Islet precursor cell (in vitro differentiated cells): ENCODE measurements around the gene RCSD1.

ENCODE experiments used
- DNase-seq: peaks from one replicate; pipeline ENCODE4 v3.0.0-alpha.2; 2018

RCSD1 gene

GRCh38 chr1:167644551-167644950 is 14.5 kb downstream of the RCSD1 start:
- no peak for DNase-seq

DNA sequence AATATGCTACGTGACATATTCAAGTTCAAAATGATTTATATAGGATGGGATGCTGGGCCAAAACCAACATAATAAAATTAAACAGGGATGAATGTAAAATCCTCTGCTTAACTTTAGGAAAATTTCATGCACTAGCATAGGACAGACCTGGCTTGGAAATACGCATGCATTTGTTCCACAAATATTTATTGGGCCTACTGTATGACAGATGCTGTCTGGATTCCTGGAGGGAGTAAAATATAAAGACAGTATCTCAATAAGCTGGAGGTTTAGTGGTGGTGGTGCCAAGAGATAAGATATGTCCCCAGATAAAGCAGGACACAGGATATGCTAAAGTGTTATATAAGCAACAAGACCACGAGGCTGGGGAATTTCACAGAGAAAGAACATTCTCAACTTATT is 15.1 kb downstream of the RCSD1 start:
- no peak for DNase-seq

DNA sequence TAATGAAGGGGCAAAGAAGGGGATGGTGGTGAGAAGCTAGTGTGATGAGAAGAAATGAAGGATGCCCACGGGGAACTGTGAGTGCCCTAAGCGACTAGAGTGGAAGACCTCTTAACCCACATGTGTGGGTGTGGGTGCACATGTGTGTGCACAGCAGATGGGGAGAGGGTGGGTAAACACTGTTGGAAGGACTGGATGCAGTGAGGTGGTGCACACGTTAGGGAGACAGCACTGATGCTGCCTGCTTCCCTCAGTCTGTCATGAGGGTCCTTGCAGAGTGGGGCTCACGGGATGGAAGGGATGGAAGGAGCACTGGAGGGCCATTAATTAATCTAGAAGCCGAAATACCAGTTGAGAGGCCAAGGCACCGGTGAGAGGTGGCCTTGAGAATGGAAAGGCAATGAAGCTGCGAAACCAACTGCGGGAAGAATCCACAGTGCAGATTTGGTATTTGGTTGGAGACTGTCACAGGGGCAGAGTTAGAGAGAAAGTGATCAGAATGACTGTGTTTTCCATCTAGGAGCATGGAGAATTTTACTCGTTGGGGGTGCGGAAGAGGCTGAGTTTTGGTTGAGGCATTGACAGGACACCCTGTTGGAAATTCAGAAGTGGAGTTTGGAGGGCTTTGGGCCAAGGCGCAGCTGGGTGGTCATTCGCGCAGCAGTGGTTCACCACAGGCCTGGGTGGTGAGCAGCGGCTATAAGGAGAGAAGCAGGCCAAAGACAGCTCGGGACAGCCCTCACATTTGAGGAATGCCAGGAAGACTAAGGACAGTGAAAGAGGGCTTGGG is 15.8 kb downstream of the RCSD1 start:
- DNase-seq, result no peak

DNA sequence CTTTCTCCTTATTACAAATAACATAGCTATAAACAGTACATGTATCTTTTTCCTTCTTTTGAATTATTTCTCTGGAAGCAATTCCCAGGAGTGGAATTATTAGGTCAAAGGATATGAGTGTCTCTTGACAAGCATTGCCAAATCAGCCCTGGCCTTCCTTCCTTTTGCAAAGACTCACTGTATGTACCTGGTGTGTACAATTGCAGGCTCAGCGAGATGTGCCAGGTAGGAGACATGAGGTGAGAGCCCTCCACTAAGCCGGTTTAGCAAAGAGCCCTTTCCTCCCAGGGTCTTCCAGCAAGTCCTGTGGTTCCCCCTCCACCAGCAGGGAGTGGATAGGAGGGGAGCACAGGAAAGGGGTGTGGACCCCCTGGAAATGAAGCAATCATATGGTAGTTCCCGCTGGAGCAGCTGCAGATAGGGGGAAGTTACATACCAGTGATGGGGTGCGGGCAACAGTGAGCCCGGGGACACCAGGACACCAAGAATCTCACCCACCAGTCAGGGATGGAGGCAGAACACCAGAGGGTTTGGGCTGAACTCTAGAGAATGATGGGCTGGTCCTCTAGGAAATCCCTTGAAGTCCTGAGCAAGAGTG is 18.3 kb downstream of the RCSD1 start:
- DNase-seq, result no peak

DNA sequence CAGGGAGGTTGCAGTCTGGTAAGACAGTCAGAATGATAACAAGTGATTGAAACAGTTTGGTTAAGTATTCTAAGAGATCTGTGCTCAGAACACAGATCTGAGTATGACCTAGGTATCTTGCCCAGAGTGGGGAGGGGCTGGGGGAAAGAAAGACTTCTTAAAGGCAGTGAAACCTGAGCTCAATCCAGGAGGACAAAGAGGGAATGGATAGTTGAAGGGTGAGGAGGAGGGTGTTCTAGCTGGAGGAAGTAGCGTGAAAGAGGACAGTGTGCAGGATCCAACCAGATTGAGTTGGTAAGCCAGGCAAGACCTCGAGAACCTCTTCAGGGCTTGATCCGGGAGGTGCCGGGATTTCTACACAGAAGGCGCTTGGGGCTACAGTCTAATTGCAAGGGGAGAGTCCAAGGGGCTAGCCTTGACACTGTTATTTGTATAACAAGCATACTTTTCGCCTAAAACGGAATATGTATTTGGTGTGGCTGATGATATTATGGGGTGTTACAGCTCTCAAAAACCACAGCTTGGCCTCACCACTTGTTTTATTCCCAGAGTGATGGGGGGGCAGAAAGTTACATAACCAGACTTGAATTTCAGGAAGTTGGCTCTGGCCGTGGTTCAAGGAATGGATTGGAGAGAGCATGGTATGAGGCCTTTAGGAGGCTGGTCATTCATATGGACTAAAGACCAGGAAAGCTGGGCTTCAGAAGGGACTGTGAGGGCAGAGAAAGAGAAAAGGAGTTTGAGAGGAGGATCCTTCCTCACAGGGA is 19.1 kb downstream of the RCSD1 start:
- DNase-seq, result no peak

- no peak for DNase-seq
Measured at GRCh38 chr1:167650269-167651160, 20.5 kb downstream of the RCSD1 start.

DNA sequence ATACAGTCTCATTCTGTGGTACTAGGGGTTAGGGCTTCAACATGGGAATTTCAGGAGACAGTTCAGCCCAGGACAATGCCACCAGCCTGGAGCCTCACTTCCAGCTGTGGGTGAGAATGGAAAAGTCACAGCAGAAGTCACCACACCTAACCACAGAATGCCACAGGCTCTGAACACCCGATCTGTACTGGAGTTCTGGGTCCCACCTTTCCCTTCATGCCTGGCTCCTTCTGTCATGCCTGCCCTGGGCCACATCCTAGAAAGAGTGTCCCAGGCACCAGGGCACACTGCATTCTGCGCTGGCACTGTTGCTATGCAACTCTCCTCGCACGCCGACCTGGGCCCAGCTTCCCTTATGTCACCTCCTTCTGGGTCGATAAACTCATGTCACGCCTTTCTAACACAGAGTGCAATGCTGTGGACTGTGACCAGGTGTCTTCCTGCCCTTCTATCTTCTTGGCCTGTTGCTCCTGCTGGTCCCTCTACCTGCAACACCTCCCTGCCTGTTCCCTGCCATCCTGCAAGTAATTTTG is 21.2 kb downstream of the RCSD1 start:
- DNase-seq, result no peak

GRCh38 chr1:167654975-167655575 is 25.0 kb downstream of the RCSD1 start:
- peak; percentile 73 for DNase-seq

GRCh38 chr1:167656657-167657056 is 26.6 kb downstream of the RCSD1 start:
- no peak for DNase-seq

GRCh38 chr1:167658574-167659328 is 28.7 kb downstream of the RCSD1 start:
- no peak for DNase-seq

DNA sequence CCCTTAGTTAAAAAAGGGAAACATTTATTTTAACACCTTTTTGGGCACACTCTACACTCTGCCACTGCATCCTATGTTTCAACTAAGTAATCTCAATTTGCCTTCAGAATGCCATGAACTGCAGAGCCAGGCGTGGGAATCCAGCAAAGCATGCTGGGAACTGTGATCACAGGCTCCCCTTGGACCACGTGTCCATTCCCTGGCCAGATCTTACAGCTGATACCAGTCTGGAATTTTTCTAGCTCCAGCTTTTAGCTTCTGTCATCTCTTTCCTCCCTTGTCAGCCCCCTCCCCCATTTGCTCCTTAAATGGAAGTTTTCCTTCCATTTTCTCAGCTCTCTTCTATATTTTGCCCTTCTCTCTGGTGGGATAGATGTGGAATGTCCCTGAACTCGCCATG is 29.4 kb downstream of the RCSD1 start:
- DNase-seq, result peak; percentile 87

DNA sequence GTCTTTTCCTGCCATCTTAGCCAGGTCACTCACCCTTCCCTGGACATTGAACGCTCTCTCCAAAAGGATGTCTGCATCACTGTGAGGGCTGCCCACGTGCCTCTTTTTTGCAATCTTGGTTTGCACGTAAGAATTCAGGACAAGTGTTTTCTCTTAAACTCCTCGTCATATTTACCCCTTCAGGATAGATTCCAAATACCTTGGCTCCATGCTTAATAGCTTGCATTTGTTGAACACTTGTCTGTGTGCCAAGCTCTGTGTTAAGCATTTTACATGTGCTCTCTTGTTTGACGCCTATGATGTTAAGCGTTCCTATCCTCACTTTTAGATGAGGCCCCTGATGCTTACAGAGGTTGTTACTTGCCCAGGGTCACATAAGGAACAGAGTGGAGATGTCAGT is 29.8 kb downstream of the RCSD1 start:
- no peak for DNase-seq

- DNase-seq, result no peak
Measured at GRCh38 chr1:167661527-167662426, 31.7 kb downstream of the RCSD1 start.

DNA sequence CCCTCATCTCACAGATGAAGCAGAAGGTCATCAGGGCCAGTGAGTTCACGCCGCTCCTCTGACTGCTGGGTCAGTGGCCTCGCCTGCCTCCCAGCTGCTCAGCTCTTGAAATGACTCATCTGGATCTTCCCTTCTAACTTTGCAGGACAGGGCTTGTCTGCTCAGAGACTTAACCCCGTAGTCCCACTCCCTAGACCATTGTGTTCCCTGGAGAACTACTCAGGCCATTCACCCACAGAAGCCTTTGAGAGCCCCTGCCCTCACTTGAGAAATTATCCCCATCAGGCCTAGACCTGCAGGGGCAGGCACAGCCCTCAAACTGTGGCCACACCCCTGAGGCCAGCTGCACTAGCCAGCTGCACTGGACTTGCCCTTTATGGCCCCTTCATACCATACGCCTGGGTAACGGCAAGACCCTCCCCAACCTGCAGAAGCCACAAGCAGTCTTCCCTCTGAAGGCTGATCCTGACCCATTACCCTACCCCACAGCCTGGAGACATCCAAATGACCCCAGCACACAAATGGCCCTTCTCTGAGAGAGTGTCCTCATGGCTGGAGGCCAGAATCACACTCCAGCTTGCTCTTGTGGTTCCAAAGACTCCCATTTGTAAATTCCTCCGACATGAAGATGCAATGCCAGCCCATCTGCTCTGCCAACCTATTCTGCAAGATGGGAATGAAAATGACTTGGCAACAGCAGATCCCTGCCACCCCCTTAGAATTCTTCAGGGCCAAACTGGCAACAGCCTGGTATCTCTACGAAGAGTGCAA is 33.2 kb downstream of the RCSD1 start:
- DNase-seq, result peak; percentile 91

GRCh38 chr1:167665469-167665868 is 35.4 kb downstream of the RCSD1 start:
- no peak for DNase-seq

DNA sequence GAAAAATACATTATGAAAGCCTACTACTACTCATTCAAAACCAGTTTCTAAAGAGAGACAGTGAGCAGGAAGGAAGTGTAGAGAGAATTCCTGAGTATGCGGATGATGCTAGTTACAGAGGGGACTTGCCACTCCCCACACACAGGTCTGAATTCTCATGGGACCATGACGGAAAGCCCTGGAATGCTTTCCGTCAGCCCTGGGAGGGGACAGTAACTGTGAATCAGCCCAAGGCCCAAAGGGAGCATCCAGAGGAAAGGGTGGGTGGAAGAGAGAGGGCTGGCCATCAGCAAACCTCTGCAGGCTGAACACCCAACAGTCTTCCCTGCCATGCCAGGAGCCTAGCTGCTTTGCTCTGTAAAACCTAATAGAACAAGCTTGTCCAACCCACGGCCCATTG is 36.4 kb downstream of the RCSD1 start:
- DNase-seq, result peak; percentile 88

- no peak for DNase-seq
Measured at GRCh38 chr1:167667536-167667935, 37.5 kb downstream of the RCSD1 start.

DNA sequence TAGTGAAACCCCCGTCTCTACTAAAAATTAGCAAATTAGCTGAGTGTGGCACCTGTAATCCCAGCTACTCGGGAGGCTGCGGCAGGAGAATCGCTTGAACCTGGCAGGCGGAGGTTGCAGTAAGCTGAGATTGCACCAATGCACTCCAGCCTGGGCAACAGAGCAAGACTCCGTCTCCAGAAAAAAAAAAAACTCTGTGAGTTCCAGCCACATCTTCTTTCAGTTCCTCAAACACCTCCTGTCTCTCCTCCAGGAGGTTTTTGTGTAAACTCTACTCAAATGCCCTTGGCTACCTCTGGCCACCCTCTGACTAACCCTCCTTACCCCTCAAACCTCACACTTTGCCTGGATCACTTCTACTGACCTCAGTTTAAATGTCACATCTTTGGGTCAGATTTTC is 38.1 kb downstream of the RCSD1 start:
- DNase-seq, result no peak
